ENCODE results near the gene NID1.

NID1 gene, protein sequence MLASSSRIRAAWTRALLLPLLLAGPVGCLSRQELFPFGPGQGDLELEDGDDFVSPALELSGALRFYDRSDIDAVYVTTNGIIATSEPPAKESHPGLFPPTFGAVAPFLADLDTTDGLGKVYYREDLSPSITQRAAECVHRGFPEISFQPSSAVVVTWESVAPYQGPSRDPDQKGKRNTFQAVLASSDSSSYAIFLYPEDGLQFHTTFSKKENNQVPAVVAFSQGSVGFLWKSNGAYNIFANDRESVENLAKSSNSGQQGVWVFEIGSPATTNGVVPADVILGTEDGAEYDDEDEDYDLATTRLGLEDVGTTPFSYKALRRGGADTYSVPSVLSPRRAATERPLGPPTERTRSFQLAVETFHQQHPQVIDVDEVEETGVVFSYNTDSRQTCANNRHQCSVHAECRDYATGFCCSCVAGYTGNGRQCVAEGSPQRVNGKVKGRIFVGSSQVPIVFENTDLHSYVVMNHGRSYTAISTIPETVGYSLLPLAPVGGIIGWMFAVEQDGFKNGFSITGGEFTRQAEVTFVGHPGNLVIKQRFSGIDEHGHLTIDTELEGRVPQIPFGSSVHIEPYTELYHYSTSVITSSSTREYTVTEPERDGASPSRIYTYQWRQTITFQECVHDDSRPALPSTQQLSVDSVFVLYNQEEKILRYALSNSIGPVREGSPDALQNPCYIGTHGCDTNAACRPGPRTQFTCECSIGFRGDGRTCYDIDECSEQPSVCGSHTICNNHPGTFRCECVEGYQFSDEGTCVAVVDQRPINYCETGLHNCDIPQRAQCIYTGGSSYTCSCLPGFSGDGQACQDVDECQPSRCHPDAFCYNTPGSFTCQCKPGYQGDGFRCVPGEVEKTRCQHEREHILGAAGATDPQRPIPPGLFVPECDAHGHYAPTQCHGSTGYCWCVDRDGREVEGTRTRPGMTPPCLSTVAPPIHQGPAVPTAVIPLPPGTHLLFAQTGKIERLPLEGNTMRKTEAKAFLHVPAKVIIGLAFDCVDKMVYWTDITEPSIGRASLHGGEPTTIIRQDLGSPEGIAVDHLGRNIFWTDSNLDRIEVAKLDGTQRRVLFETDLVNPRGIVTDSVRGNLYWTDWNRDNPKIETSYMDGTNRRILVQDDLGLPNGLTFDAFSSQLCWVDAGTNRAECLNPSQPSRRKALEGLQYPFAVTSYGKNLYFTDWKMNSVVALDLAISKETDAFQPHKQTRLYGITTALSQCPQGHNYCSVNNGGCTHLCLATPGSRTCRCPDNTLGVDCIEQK

DNA sequence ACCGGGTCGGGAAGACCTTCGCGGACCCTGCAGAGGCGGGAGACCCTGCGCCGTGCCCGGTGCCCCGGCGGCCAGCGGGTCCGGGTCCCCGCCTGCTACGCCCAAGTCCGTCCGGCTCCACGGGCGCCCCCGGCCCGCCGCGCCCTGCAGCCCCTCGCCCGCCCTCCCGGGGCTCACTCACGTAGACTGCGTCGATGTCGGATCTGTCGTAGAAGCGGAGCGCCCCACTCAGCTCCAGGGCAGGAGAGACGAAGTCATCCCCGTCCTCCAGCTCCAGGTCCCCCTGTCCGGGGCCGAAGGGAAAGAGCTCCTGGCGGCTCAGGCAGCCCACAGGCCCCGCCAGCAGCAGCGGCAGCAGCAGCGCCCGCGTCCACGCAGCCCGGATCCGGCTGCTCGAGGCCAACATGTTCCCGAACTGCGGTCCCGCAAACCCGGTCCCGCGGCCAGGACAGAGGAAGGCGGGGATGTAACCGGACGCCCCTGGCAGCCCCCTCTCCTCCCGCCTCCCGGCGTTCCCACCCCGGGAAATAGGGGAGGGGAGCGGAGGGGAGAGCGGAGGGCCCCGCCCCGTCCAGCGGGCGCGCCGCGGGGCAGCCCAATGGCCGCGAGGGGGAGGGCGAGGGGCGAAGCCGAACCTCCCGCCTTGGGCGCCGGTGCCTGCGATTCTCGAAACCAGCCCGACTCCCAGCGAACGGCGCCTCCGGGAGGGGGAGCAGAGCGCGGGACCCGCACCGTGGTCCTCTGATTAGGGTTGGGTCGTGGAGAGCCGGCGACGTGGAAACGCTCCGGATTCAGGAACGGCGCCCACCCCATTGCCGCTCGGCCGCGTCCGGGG is at the start of gene NID1:
NID1 (minus strand) TSS at position 417 of the 835 bp plus-strand sequence; CDS start at position 406, 11 bp downstream.
- peak; percentile 59 to 84 (median 63) for DNase-seq

DNA sequence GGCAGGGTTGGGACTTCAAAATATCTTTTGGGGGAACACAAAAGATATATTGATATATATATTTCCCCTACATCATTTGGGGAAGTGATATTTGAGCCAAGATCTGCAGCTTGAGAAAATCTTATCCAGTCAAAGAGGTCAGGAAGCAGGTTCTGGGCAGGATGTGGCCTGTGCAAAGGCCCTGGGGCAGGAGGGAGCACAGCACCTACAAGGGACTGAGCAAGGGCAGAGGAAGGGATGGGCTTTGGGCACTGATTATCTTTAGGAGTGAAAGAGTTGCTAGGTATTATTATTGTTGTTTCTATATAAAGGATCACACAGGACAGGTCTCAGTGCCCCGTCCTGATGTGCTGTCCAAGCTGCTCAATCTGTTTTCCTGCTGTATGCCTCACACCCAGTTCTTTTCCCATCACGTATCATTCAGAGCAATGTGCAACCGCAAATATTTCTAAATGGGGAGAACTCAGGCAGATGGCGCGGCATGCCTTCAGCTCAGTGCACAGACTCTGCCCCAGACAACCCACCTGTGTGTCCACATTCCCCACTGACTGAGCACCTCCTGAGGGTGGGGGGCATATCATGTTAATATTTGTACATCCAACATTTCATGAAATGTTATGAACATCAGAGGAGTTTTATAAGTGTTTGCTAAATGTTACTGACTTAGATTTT is 49.3 kb upstream of the NID1 start:
- no peak for DNase-seq

DNA sequence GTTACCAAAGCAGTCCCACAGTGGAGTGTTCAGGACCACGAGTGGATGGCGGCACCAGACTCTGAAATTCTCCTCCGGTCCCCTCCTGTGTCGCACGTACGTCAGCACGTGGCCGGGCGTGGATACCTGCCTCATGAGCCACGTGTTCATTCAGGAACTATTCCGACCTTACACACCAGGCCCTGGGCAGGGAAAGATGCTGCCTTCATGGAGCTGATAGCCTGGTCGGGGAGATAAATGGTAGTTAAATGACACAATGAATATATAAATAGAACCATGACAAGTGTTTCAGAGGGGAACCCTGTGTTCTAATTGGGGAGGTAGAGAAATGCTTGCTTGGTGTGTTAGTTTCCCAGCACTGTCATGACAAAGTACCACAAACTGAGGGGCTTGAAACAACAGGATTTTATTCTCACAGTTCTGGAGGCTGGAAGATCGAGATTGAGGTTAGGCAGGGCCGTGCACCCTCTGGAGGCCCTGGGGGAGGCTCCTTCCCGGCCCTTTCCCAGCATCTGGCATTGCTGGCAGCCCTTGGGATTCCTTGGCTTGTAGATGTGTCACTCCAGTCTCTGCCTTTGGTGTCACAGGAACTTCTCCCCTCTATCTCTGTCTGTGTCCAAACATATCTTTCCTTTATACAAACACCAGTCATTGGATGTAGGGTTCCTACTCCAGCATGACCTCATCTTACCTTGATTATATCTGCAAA is 48.6 kb upstream of the NID1 start:
- no peak for DNase-seq

DNA sequence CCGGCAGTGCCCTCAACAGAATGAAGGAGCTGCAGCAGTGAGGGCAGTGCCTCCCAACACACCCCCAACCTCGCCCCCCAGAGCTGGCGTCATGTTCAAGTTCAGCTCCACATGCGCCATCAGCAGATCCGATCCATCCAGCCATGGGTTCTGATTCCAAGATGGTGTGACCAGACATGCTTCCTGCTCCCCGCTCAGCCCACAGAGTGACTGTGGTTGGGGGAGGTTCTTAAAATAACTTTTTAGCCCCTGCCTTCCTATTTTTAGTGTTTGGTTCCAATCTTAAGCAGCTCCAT is 47.4 kb upstream of the NID1 start:
- DNase-seq = no peak

DNA sequence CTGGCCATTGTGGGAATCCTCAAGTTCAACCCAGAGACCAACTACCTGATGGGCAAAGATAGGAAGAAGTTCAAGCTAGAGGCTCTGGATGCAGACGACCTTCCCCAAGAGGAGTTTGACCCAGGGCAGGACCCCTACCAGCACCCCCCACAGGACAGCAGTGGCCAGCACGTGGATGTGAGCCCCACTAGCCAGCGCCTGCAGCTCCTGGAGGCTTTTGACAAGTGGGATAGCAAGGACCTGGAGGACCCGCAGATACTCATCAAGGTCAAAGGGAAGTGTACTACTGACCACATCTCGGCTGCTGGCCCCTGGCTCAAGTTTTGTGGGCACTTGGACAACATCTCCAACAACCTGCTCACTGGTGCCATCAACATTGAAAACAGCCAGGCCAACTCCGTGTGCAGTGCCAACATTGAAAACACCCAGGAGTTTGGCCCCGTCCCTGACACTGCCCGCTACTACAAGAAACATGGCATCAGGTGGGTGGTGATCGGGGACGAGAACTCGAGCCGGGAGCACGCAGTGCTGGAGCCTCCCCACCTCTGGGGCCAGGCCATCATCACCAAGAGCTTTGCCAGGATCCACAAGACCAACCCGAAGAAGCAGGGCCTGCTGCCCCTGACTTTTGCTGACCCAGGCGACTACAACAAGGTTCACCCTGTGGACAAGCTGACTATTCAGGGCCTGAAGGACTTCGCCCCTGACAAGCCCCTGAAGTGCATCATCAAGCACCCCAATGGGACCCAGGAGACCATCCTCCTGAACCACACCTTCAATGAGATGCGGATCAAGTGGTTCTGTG is 46.8 kb upstream of the NID1 start:
- no peak for DNase-seq

DNA sequence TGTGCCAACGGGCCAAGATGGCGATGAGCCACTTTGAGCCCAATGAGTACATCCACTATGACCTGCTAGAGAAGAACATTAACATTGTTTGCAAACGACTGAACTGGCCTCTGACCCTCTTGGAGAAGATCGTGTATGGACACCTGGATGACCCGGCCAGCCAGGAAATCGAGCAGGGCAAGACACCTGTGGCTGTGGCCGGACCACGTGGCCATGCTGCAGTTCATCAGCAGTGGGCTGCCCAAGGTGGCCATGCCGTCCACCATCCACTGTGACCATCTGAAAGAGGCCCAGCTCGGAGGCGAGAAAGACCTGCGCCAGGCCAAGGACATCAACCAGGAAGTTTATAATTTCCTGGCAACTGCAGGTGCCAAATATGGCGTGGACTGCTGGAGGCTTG is 45.2 kb upstream of the NID1 start:
- no peak for DNase-seq

DNA sequence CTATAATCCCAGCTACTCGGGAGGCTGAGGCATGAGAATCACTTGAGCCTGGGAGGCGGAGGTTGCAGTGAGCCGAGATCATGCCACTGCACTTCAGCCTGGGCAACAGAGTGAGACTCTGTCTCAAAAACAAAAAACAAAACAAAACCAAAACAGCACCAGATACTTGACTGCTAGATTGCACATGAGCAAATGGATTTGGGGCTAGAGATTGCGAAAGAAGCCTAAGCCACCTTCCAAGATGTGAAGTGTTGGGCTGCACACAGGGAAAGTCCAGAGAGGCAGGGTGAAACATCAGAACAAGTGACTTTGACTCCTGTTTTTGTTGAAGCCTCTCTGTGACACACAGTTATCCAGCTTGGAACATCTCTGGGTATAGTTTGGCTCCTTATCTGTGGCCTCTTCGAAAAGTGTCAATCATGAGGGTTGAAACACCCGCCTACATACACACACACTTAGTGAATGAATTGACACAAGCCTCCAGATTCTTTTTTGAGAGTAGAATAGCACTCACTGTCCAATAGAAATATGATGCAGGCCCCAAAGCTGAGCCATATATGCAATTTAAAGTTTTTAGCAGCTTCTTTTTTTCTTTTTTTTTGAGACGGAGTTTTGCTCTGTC is 43.2 kb upstream of the NID1 start:
- DNase-seq = peak in 2 of 3 donors; percentile 26 to 48

DNA sequence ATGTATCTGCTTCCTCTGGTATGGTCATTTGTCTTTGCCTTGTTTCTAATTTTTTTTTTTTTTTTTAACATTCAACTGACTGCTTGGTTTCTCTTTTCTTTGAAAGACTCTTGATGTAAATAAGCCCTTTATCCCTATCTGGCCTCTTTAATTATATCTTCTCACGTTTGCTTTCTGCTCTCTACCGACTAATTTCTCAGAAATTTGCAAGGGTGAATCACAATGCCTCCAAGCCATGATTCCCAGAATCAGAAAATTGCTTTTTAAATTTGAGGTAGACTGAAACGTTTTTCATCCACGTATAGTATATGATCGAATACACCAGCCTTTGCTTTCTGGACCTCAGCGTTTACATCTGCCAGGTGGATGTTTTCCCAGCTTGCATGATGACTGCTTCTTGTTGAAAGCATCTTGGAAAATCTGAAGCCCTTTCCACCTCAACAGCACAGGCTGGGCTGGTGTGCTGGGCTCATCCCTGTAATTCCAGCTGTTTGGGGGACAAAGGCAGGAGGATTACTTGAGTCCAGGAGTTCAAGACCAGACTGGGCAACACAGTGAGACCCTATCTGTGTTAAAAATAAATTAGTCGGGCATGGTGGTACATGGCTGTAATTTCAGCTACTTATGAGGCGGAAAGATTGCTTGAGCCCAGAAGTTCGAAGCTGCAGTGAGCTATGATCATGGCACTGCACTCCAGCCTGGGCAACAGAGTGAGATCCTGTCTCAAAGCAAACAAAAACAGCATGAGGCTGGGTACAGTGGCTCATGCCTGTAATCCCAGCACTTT is 42.4 kb upstream of the NID1 start:
- no peak for DNase-seq

DNA sequence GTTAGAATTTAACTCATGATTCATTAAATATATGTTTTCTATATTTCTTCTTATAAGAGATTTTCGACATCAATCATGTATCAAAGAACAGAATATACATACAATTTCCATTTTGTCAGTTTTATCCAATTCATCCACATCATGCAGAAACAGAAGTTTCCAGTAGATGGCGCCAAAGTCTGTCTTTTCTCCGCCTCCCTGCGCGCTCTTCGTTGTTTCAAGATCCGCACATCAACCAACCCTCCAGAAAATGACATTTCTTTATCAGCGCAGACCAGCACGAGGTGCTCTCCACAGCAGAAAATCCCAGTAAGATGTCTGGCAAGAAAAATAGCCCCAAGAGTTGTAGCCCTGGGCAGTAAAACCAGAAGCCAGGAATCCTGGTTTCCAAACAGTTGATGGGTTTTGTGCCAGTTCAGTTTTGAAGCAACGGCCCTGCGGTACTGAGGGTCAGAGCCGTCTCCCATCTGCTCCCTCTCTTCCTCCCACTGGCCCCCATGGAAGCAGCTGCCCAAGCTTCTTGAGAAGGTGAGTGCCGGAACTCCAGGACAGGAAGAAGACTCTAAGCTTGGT is 38.8 kb upstream of the NID1 start:
- peak; percentile 69 to 82 (median 76) for DNase-seq

DNA sequence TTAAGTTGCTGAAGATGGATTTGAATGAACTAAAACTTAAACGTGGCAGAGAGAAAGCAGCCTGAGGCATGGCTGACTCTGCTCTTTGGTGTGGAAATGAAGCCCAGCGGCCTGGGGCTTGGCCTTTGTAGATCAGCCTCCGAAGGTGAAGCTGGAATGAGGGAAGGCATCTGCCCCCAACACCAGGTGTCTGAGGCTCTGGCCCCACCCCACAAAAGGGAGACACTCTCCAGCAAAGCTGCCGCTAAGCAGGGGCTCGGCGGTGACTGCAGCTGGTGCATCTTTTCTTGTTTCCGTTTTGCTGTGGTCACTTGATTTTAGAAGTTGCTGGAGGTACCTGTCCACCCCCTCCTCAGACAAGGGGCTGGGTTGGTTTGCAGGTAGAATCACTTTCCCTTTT is 38.2 kb upstream of the NID1 start:
- DNase-seq = no peak

DNA sequence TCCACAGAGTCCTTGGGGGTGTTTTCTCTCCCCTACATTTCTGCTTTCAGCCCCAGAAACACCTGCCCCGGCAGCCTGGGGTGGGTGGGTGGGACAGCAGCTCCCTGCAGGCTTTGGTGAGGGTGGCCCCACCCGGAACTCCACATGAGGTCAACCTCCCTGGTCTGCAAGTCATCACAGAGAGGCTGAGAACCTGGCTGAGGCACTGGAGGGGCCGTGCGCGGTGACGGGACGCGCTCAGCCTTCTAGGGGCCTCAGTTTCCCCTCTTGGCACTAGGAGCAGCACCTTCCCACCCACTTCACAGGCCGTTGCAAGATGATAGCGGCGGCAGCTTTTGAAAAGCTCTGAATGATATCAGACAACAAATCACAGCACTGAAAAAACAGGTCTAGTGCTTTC is 37.7 kb upstream of the NID1 start:
- DNase-seq = no peak

DNA sequence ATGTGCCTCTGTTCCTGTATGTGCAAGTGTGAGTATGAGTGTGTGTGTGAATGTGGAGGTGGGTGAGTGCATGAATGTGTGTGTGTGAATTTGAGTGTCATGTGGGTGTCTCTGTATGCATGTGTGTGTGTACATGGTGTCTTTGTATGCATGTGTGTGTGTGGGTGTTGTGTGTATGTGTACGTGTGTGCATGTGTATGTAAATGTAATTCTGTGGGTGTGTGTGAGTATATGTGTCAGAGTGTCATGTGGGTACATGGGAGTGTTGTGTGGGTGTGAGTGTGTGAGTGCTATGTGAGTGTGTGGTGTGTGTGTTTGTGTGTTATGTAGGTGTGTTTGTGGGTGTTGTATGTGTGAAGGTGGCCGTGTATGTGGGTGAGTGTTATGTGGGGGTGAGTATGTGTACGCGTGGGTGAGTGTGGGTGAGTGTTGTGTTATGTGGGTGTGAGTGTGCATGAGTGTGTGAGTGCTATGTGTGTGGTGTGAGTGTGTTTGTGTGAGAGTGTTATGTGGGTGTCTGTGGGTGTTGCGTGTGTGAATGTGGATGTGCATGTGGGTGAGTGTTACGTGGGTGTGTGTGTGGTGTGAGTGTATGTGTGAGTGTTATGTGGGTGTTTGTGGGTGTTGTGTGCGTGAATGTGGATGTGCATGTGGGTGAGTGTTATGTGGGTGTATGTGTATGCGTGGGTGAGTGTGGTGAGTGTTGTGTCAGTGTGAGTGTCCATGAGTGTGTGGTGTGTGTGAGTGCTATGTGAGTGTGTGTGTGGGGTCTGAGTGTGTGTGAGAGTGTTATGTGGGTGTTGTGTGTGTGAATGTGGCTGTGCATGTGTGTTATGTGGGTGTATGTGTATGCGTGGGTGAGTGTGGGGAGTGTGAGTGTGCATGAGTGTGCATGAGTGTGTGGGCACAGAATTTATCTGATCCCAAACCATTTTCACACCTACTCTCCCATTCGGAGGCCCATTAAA is 36.6 kb upstream of the NID1 start:
- DNase-seq = no peak

DNA sequence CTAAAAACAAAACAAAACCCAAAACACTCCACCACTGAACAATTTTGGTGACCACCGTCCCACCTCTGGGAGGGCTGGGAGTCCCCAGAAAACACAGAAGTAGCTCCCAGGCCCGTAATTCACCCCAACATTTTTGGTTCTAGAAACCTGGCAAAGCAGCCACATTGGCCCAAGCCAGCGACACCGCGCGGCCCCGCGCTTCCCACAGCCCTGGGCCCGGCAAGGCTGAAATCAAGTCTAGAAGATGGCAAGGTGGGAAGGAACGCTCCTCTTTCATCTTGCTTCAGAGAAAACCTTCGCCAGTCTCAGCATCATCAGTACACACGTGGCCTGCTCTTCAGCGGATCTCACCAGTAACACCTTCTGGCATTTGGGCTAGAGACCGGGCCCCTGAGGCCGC is 35.9 kb upstream of the NID1 start:
- DNase-seq = no peak

DNA sequence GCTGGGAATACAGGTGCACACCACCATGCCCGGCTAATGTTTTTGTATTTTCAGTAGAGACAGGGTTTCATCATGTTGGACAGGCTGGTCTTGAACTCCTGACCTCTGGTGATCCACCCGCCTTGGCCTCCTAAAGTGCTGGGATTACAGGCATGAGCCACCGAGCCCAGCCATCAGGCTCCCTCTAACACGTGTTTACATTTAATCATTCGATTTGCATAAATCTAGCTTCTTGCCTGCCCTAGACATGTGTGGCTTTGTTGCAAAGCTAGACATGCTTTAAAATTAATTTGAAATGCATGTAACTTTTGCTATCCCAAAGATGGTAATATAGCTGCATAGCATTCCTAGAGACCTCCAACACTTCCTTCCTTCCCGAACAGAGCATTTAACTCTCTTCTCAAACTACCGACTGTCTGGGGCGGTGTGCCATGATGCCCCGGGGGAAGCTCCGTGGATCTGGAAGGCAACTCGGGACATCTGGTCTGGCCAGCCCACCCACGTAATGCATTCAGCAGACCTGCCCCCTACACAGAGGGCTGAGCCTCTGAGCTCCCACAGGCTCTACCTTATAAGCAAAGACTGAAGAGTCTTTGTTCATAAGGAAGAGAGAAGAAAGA is 34.6 kb upstream of the NID1 start:
- no peak for DNase-seq

DNA sequence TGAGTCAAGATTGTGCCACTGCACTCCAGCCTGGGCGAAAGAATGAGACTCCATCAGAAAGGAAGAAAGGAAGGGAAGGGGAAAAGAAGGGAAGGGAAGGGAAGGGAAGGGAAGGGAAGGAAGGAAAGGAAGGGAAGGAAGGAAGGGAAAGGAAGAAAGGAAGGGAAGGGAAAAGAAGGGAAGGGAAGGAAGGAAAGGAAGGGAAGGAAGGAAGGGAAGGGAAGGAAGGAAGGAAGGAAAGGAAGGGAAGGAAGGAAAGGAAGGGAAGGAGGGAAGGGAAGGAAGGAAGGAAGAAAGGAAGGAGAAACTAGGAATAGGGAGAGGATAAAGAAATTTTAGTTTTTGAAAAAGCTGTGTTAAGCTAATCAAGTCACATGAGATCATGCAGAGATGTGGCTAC is 33.4 kb upstream of the NID1 start:
- no peak for DNase-seq

DNA sequence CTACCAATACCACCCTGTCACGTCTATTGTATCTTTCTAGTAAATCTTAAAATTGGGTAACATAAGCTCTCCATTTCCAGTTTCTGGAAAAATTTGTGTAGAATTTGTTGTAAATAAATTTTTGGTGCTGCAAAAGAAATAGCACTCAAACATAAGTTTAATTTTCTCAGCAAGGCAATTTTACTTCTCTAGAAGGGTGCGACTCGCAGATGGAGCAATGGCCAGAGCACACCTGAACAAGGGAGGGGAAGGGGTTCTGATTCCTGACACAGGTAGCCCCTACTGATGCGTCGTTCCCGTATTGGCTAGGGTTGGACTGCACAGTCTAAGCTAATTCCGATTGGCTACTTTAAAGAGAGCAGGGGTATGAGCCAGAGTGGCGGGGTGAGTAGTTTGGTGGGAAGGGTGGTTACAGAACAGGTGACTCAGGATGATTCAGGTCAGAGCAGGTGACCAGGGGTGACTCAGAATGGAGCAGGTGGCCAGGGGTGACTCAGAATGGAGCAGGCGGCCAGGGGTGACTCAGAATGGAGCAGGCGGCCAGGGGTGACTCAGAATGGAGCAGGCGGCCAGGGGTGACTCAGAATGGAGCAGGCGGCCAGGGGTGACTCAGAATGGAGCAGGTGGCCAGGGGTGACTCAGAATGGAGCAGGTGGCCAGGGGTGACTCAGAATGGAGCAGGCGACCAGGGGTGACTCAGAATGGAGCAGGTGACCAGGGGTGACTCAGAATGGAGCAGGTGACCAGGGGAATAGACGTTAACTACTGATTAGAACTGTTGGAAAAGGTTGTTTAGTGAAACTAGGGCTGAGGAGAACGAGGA is 32.0 kb upstream of the NID1 start:
- DNase-seq = peak; percentile 59 to 77 (median 71)

Data from suppressor macrophage treated with lipopolysaccharide for 1 hour (primary cell).